Osteoblast (primary cell): ENCODE results near the gene TUBGCP5. TPM values are rescaled to one million over a fixed set of nuclear protein-coding genes. Genes with fewer than 3 reads are reported as not detected.

Experiments
- DNase-seq: peaks from one replicate; pipeline ENCODE4 v3.0.0; 2011; ENCODE audit warnings: low spot score, mixed read lengths; ENCODE audit not compliant: insufficient read length; ENCODE audit errors: missing footprints
- H2AFZ ChIP-seq: 2 replicates; pipeline ENCODE4 v1.6.0; 2011; ENCODE audit warnings: mild to moderate bottlenecking, low read length
- H3K27ac ChIP-seq: 2 replicates; pipeline ENCODE4 v1.5.1; 2011; ENCODE audit warnings: mild to moderate bottlenecking, low read depth, low read length, moderate library complexity
- H3K27me3 ChIP-seq: 2 replicates; pipeline ENCODE4 v1.6.0; 2012; ENCODE audit warnings: mild to moderate bottlenecking, control low read depth, inconsistent platforms, low read length, moderate library complexity; ENCODE audit not compliant: insufficient read depth
- H3K36me3 ChIP-seq: 2 replicates; pipeline ENCODE4 v1.5.1; 2011; ENCODE audit warnings: mild to moderate bottlenecking, low read length, control low read depth, moderate library complexity; ENCODE audit not compliant: insufficient read depth
- H3K4me1 ChIP-seq: 2 replicates; pipeline ENCODE4 v1.5.1; 2011; ENCODE audit warnings: mild to moderate bottlenecking, low read length, control low read depth, moderate library complexity; ENCODE audit not compliant: insufficient read depth
- H3K4me2 ChIP-seq: 2 replicates; pipeline ENCODE4 v1.6.0; 2011; ENCODE audit warnings: mild to moderate bottlenecking, low read length; ENCODE audit not compliant: insufficient read depth
- H3K4me3 ChIP-seq: fragments of 200-600 bp; sonication (generic); 3 replicates; pipeline ENCODE4 v1.5.1; 2012; ENCODE audit warnings: mild to moderate bottlenecking, low read length, inconsistent platforms; ENCODE audit not compliant: insufficient read depth
- H3K79me2 ChIP-seq: 2 replicates; pipeline ENCODE4 v1.6.0; 2012; ENCODE audit warnings: mild to moderate bottlenecking, low read length, control low read depth, inconsistent platforms; ENCODE audit not compliant: insufficient read depth
- H3K9me3 ChIP-seq: 2 replicates; pipeline ENCODE4 v1.5.1; 2011; ENCODE audit warnings: low read depth, low read length, control low read depth
- H4K20me1 ChIP-seq: 2 replicates; pipeline ENCODE4 v1.6.0; 2012; ENCODE audit warnings: mild to moderate bottlenecking, low read length, control low read depth; ENCODE audit not compliant: insufficient read depth
- CTCF ChIP-seq: IDR thresholded peaks from 2 replicates; pipeline ENCODE4 v1.5.1; 2011; ENCODE audit warnings: mild to moderate bottlenecking, low read depth, low read length, moderate library complexity; ENCODE audit errors: extremely low read depth
- total RNA-seq: library from RNA; depleted of rRNA; stranded (reverse); fragments of >200 nt; gene quantifications from 2 replicates; pipeline ENCODE4 v1.2.3, GENCODE V29; 2012

TUBGCP5 gene
- total RNA-seq, 1 donor = 32.6 TPM

DNA sequence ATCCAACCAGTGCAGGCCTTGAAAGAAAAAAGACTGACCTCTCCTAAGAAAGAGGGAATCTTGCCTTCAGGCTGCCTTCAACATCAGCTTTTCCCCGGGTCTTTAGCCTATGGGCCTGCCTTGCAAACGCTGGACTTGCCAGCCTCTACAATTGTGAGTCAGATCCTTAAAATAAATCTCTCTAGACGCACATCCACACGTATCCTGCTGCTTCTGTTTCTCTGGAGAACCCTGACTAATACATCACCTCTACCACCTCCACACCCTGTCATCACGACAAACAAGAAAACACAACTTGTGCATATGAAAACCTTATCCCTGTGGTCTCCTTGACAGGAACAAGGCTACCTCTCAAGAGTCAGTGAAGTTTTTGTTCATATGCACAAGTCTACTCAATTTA lies 71.0 kb downstream of the TUBGCP5 start:
- H3K79me2 ChIP-seq = peaks cover 93% of the 10 kb centered on the region
- H3K9me3 ChIP-seq = no peaks in the 10 kb centered on the region
- H3K36me3 ChIP-seq = peaks cover 3% of the 10 kb centered on the region
- no peak for TF ChIP-seq CTCF
- no peaks in the 10 kb centered on the region for H3K27me3 ChIP-seq
- H2AFZ ChIP-seq = no peak overlapping the region
- peaks cover 25% of the 10 kb centered on the region for H3K4me1 ChIP-seq
- no peak overlapping the region for H3K4me3 ChIP-seq
- peak; percentile 93 for DNase-seq
- peaks cover 74% of the 10 kb centered on the region for H4K20me1 ChIP-seq
- H3K4me2 ChIP-seq = peak overlapping the region; percentile 61
- H3K27ac ChIP-seq = peak overlapping the region; percentile 94

GRCh38 chr15:22967084-22967770 lies 72.1 kb downstream of the TUBGCP5 start:
- peaks cover 69% of the 10 kb centered on the region for H4K20me1 ChIP-seq
- H3K36me3 ChIP-seq = peaks cover 3% of the 10 kb centered on the region
- TF ChIP-seq CTCF = no peak
- peaks cover 27% of the 10 kb centered on the region for H3K4me1 ChIP-seq
- H3K27me3 ChIP-seq = no peaks in the 10 kb centered on the region
- H3K9me3 ChIP-seq = no peaks in the 10 kb centered on the region
- no peak overlapping the region for H2AFZ ChIP-seq
- peak overlapping the region; percentile 94 for H3K27ac ChIP-seq
- DNase-seq = no peak
- H3K4me3 ChIP-seq = no peak overlapping the region
- no peak overlapping the region for H3K4me2 ChIP-seq
- peaks cover 94% of the 10 kb centered on the region for H3K79me2 ChIP-seq

- no peaks in the 10 kb centered on the region for H3K27me3 ChIP-seq
- H3K79me2 ChIP-seq = peaks cover 92% of the 10 kb centered on the region
- TF ChIP-seq CTCF = no peak
- peak overlapping the region; percentile 2 for H3K27ac ChIP-seq
- H3K9me3 ChIP-seq = no peaks in the 10 kb centered on the region
- H3K4me3 ChIP-seq = no peak overlapping the region
- peaks cover 69% of the 10 kb centered on the region for H4K20me1 ChIP-seq
- peaks cover 3% of the 10 kb centered on the region for H3K36me3 ChIP-seq
- H2AFZ ChIP-seq = no peak overlapping the region
- DNase-seq = no peak
- H3K4me1 ChIP-seq = peaks cover 34% of the 10 kb centered on the region
- H3K4me2 ChIP-seq = no peak overlapping the region
Measured at GRCh38 chr15:22966321-22967083, 72.9 kb downstream of the TUBGCP5 start.

- TF ChIP-seq CTCF = no peak
- peak; percentile 63 for DNase-seq
- Histone ChIP-seq H2AFZ (no peak overlapping the region), H3K79me2 (peaks cover 92% of the 10 kb centered on the region), H3K27me3 (no peaks in the 10 kb centered on the region), H4K20me1 (peaks cover 67% of the 10 kb centered on the region), H3K36me3 (no peaks in the 10 kb centered on the region), H3K9me3 (no peaks in the 10 kb centered on the region), H3K4me2 (no peak overlapping the region), H3K27ac (peak overlapping the region; percentile 62), H3K4me3 (no peak overlapping the region), H3K4me1 (peaks cover 31% of the 10 kb centered on the region)
Measured at GRCh38 chr15:22963641-22964040, 75.7 kb downstream of the TUBGCP5 start.
